ENCODE data around the gene NT5DC1.

Gene NT5DC1

GRCh38 chr6:116200619-116201249 lies 100.1 kb downstream of the NT5DC1 start:
- no peak for DNase-seq

GRCh38 chr6:116201538-116201937 lies 100.9 kb downstream of the NT5DC1 start:
- no peak for DNase-seq

GRCh38 chr6:116205281-116205680 lies 104.6 kb downstream of the NT5DC1 start:
- no peak for DNase-seq

- no peak for DNase-seq
Measured at GRCh38 chr6:116206231-116206903, 105.7 kb downstream of the NT5DC1 start.

- DNase-seq: no peak
Measured at GRCh38 chr6:116208056-116208785, 107.6 kb downstream of the NT5DC1 start.

GRCh38 chr6:116210316-116210715 lies 109.7 kb downstream of the NT5DC1 start:
- no peak for DNase-seq

- no peak for DNase-seq
Measured at GRCh38 chr6:116210750-116211425, 110.2 kb downstream of the NT5DC1 start.

GRCh38 chr6:116214681-116215080 lies 114.0 kb downstream of the NT5DC1 start:
- no peak for DNase-seq

- DNase-seq: no peak
Measured at GRCh38 chr6:116215414-116215813, 114.8 kb downstream of the NT5DC1 start.

GRCh38 chr6:116217069-116217468 lies 116.4 kb downstream of the NT5DC1 start:
- DNase-seq: no peak

- DNase-seq: no peak
Measured at GRCh38 chr6:116218172-116218633, 117.5 kb downstream of the NT5DC1 start.

- DNase-seq: no peak
Measured at GRCh38 chr6:116218866-116219265, 118.2 kb downstream of the NT5DC1 start.

GRCh38 chr6:116221067-116221466 lies 120.4 kb downstream of the NT5DC1 start:
- no peak for DNase-seq

GRCh38 chr6:116221911-116222310 lies 121.3 kb downstream of the NT5DC1 start:
- no peak for DNase-seq

GRCh38 chr6:116223355-116223754 lies 122.7 kb downstream of the NT5DC1 start:
- DNase-seq: no peak

- DNase-seq: no peak
Measured at GRCh38 chr6:116229287-116229913, 128.7 kb downstream of the NT5DC1 start.

- no peak for DNase-seq
Measured at GRCh38 chr6:116234689-116235088, 134.0 kb downstream of the NT5DC1 start.

- no peak for DNase-seq
Measured at GRCh38 chr6:116238083-116238482, 137.4 kb downstream of the NT5DC1 start.

GRCh38 chr6:116239256-116239655 lies 138.6 kb downstream of the NT5DC1 start:
- DNase-seq: no peak

- no peak for DNase-seq
Measured at GRCh38 chr6:116239856-116240255, 139.2 kb downstream of the NT5DC1 start.

GRCh38 chr6:116244284-116244683 lies 143.6 kb downstream of the NT5DC1 start:
- no peak for DNase-seq

- no peak for DNase-seq
Measured at GRCh38 chr6:116246089-116246488, 145.4 kb downstream of the NT5DC1 start.

- DNase-seq: no peak
Measured at GRCh38 chr6:116247285-116247684, 146.6 kb downstream of the NT5DC1 start.

All from activated T-cell treated with anti-CD3 and anti-CD28 coated beads, Interleukin-2, amount 50 U/mL, for 1 hour (primary cell).